HG03469 (cell line): ENCODE measurements around the gene NDC1.
"Not testable (repeated sequence)": the region's sequence is repeated elsewhere in the genome, so short reads cannot be mapped to it uniquely, and the experiment has no call there.

Experiments used
- ATAC-seq: cut with Tn5 transposase; IDR thresholded peaks from one replicate; pipeline ENCODE4 v1.9.1; 2021; ENCODE audit warnings: mild to moderate bottlenecking, moderate library complexity, moderate number of reproducible peaks; ENCODE audit not compliant: unreplicated experiment

Gene NDC1

DNA sequence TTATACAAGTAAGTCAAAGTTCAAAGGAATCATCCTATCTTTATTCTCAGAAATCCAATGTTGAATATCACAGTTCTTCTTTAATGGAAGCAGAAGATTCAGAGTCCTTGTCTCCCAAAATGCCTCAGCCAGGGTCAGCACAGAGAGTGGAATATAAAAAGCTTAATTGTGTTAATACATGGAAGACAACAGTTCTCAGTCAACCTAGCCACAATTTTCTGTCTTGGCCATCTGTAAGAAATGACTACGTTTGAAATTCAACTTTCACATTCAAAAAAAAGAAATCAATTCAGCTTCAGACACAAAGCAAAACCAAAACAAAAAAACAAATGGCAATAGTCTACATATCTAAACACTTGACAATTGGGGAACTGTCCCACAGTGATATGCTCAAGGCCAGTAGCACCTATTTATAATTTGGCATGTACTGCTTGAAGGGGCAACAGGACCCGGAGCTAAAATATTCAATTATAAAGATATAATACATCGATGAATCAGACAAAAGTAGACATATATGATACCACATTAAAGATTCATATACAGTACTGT, 71.8 kb downstream of the NDC1 start:
- ATAC-seq: no peak

DNA sequence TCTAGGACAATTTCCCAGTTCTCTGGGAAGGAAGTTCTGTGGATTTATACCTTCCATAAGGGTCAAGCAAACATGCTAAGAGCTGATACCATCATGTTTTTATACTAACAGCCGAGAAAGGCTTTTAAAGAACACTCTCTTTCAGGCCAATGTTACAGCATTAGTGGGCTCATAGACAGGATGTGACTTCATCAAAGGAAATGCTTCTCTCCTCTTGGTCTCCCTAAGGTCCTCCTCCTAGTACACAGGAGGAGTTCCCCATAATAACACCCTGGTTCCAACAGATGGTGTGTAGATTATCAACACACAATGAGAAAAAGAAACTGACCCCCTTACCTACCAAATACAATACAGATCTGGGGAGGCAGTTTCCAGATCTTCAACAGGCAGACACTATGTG, 72.4 kb downstream of the NDC1 start:
- ATAC-seq: no peak

DNA sequence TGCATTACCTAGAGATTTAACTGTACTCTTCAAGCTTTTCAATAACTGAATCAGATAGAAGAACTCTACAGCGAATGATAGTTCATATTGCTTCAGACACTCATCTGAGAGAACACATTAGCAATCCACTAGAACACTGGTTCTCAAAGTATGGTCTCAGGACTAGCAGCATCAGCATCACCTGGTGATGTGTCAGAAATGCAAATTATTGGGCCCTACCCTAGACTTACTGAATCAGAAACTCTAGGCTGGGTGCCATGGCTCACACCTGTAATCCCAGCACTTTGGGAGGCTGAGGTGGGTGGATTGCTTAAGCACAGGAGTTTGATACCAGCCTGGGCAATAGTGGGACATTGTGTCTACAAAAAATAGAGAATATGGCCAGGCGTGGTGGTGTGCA, 74.2 kb downstream of the NDC1 start:
- no peak for ATAC-seq

DNA sequence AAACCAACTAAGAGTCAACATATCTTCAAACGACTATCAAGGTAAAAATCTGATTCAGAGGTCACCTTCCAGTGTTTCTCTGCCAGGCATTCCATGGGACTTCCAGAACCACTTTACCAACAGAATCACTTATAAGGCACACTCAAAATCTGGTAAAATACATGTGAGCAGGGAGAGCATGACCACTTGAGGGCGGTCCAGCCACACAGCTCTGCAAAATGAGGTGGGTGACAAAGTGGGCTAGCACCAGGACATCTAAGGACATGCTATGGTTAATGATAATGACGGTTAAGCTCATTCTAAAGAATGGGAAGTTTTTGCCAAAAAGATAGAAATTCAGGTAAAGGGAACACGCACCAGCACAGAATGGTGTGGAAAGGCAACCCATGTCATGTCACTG, 74.6 kb downstream of the NDC1 start:
- ATAC-seq: no peak

DNA sequence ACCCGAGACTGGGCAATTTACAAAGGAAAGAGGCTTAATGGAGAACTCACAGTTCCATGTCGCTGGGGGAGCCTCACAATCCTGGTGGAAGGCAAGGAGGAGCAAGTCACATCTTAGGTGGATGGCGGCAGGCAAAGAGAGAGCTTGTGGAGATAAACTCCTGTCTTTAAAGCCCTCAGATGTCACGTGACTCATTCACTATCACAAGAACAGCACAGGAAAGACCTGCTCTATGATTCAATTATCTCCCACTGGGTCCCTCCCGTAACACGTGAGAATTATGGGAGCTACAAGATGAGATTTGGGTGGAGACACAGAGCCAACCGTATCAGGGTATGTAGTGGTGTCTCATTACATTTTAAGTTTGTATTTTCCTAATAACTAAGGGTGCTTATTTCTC, 77.6 kb downstream of the NDC1 start:
- not testable (repeated sequence) for ATAC-seq

DNA sequence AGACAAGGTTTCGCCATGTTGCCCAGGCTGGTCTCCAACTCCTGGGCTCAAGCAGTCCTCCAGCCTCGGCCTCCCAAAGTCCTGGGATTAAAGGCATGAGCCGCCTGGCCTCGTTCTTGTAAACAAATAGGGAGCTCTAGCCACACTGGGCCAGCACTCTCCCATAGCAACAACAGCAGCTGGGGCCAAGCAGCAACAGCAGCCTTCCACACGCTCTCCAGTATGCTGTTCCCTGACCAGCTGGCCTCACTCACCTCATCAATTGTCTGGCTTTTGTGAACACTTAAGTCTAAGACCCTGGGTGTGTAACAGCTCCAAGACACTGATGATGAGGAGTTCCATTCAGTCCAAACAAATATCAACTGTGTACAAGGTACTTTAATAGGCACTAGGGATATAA, 82.2 kb downstream of the NDC1 start:
- ATAC-seq: no peak

DNA sequence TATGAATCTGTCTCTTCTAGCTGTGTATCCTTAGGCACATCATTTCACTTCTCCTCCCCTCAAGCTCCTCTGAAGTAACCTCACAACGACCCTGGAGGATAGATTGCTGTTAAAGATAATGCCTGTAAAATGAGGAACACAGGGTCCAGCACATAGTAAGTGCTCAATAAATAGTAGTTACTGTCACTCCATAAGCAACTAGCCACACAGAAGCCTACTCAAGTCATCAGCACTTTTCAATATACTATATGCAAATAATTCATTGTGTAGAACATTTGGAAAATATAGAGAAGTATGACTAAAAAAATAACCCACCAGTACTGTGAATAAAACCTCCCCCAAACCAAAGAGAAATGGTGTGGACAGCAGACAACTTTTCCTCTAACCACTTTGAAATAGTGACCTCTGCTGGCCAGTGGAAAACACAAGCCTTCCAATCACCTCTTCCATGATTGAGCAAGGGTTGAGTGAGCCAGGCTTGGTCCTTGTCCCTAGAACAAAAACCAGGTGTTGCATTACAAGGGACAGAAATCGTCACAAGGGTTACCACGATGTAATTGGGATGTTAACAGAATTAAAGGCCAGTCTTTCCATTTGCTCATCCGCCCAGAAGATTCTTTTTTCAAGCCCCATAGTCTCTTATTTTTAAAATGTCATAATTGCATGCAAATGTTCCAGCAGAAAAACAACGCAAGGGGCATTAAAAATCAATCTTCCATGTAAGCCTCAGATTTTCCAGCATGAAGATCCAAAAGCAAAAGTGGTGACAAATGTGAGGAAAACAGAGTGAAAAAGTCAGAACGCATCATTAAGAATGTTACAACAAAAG, 83.4 kb downstream of the NDC1 start:
- no peak for ATAC-seq

DNA sequence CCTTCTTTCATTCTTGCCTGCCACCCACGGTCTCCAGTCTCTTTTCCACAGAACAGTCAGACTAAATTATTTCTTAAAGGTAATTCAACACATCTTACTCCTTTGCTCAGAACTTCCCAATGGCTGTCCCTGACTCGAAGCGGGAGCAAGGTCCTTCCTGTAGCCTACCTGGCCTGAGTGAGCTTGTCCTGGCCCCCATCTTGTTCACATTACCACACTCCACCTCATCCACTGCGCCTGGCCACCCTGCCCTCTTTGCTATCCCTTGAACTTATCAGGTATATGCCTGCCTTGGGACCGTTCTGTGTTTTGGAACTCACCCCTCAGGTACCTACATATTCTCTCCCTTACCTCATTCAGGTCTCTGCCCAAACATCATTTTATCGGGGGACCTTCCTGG, 85.8 kb downstream of the NDC1 start:
- ATAC-seq: no peak

DNA sequence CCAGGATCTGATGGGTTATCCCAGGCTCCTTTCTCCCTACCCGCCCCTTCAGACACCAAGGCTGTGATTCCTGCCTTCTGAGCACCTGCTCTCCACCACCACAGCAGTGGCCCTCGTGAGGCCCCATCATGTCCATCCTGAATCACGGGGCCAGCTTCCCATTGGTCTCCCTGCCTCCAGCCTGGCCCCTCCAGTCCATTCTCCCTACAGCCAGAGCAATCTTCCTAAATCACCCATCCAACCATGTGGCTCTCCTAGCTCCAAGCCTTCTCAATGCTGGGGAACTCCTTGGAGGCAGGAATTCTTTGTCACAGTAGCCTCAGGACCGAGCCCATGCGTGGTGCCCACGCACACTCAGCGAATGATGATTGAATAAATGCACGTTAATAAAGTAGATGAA, 90.3 kb downstream of the NDC1 start:
- no peak for ATAC-seq

DNA sequence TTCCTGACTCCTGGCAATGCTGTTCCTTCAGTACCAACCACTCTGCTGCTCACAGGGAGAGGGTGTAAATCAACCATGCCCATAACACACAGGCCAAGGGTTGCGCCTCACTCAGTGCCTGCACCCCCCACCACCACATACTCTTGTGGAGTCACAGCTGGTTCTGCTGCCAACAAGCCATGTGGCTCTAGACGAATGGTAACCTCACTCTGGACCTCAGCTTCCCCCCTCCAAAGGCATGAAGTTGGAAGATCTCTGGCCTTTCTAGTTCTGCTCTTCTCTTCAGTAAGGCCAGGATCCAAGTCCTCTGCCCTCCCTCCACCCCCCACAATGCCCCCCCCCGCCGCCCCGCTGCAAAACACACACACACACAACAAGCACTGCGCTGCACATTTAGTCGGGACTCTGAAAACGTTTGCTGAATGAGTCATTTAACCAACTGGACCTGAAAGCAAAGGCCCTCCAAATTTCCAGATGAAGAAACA, 97.4 kb downstream of the NDC1 start:
- ATAC-seq: no peak

DNA sequence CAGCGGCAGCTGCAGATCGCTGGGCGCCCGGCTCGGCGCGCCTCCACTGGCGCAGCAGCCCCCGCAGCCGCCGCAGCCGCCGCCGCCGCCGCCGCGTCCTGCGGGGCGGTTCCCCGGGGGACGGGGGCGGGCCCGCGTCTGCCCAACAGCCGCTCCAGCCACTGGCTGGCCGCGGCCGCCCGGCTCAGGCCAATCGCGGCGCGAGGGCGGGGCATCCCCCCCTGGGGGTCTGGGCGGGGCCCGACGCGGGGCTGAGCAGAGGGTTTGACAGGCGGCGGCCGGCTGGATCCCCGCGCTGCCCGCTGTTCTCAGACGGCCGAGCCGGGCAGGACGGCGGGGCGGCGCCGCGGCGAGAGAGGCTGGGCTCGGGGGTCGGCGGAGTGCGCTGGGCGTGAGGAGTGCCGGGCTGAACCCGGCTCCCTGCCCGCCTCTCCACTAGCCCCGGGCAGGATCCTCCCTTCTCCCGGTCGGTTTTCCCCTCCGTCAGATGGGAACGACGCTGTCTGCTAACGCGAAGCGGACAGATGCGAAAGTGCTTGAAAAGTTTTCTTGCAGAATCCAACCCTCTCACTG, 98.9 kb downstream of the NDC1 start, which contains the start of gene GLIS1:
Gene GLIS1, minus strand, starts transcription at position 56 of the 573 bp plus-strand sequence. CDS start 1,100 bp downstream, outside the sequence.
- no peak for ATAC-seq

DNA sequence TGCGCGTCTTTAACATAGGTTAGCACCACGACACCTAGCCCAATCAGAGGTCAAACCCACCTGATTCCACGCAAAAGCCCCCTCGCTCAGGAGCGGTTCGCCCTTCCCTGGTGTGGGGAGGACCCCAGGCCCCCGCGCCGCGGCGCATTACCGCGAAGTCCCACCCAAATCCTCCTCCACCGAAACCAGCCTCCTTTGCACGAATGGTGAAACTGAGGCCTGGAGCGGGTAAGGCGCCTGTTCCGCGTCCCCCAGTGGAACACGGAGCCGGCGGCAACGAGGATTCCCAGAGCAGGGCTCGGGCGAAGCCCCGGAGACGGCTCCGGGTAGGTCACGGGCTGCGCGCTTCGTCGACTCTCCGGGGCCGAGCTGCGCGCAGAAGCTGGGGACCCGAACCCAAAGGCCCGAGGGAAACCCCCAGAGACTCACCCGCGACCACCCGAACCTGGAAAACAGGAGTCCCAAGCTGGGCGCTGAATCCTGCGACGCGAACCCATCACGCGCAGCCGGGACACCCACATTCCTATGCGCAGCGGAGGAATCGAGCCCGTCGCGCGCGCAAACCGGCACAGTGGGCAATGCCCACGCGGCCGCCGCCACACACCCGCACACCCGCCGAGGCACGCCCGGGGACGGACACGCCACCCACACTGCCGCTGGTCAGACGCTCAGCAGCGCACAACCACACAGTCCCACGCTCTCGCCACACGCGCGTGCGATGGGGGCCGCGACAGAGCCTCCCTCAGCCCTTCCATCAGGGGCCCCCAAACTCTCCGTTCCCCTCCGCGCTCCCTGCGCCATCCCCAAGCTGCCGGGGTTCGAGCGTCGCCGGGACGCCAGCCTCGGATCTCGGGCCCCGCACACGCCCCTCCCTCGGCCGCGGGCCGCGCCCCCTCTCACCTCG, 99.6 kb downstream of the NDC1 start:
- ATAC-seq: no peak

DNA sequence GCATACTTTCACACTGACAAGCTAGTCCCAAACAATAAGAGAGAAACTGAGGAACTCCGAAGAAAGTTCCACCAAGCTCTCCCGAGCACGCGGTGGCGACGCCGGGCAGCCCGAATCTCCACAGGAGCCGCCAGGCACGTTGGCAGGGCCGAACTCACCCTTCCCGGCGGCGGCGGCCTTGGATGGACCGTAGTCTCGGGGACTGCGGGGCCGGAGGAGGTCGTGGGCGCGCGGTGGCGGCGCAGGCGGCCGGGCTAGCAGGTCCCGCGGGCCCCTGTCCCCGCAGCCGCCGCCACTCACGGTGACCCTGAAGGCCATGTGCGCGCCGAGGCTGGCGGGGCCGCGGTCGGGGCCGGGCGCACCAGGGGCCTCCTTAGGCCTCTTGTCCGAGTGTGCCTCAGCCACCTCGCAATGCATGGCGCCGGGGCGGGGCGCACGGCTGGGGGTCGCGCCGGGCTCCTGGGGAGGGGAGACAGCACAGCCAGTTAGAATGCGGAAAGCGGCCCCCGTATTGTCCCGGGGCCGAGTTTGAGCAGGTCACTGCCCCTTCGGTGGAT, 100.4 kb downstream of the NDC1 start:
- ATAC-seq: no peak

DNA sequence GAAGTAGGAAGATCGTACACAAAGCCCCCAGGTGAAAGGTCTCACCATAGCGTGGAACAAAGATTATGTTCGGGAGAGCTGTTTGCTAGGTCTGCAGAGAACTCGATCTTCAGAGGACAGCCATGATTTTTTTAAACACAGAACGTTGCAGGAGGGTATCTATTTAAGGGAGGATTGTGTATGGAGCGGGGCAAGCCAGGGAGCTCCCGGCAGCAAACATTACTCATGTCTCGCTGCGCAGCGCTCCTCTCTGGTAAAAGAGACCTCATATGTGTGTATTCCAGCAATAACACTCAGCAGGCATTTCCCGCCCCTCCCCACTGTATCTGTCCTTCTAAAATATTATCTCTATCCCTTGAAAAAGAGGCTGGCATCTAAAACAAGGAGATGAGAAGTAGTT, 101.8 kb downstream of the NDC1 start:
- no peak for ATAC-seq

DNA sequence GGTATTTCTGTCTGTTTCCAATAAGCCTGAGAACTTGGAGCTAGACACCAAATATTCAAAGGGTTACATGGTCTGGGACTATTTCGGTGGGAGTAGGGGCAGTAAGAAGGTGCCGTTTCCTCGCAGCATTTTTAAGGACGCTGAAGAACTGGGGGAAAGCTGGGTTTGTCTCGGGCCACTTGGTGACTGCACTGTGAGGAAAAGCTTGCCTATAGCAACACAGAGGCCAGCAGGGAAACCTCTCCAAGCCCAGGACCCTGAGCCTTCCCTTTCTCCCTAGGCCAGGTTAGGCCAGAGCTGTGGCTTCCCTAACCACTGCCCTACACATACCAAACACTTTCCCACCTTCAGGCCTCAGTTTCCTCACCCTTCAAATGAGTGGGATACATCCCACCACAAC, 102.4 kb downstream of the NDC1 start:
- no peak for ATAC-seq

DNA sequence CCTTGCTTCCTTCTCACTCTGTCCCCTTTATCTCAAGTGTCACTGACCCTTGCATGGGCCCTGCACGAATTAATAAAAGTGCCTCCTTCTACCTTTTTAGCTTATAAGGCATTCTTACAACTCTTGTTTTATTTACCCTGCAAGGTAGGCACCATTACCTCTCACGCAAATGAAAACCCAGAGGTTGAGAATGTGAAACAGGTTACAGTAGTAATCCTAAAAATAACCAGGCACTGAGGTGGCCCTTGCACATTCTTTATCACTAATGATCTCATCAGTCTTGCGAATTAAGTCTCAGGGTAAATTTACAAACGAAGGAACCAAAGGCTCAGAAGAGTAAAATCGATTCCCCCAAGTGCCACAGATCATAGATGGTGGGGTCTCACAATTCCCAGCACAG, 102.8 kb downstream of the NDC1 start:
- ATAC-seq: no peak

DNA sequence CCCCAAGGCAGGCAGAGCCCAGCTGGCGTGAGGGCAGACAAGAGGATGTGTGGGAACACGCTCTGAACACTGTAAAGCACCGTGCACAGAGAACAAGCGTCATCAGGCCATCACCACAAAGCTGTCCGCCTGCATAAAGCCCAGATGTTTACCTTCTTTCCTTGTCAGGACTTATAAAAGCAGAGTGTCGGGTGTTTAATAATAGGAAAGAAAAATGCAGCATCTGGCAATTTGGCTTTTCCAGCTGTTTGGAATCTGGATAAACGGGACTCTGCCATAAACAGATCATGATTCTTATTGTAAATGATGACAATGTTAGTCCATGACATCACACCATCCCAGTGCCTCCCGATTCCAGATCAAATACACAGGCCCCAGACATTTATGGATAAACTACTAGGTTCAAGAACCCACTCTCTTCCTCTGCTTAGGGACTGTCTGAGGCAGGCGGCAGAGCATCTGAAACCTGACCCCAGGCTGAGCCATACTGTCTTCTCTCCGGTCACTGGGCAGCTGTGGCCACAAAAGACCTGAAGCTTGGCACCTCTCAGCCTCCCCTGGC, 103.4 kb downstream of the NDC1 start:
- no peak for ATAC-seq

DNA sequence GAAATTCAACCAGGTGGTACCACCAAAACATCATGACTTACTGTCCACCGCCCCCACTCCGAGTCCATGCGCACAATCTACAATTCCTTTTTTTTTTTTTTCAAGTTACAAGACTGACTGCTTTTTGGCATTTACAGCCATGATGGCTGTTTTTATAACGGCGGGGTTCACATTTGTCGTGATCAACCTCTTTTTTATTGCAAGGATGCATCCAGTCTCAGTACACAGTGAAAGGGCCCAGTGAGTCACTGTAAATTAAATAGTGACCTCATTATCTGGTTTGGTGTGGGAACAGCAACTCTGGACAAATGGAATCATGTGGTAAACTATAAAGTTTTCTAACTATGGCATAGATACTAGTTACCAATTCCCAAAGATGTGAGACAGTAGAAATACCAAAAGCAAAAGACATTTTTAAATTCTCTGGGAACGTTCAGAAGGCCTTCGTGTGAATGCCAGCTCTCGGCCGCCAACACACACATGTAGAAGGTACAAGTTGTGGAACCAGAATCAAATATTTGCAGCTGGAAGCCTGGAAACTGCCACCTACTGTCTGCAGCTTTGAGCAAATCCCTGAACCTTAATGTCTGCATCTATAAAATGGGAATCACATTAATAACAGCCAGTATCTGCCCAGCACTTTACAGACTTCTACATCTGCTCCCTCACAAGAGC, 104.0 kb downstream of the NDC1 start:
- no peak for ATAC-seq

DNA sequence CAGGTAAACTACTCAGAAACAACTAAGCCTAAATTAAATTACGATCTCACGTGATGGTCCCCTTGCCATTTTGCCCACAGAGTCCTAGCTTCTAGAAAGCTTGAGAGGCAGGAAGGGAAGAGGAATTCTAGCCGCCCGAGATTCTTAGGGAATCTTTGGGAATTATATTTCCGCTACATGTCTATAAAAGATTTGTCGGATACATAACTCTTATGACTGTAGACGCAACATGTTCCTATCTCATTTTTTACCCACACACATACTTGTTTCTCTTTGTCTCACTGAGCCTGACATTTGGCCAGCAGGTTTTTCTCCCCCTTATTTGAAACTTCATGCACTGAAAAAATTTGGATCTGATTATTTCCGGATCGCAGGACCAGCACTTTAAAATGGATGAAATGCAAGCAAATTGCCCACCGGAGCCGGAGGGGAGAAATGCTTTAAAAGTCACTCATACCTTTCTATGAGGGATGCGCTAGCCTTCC, 104.6 kb downstream of the NDC1 start:
- ATAC-seq: no peak

DNA sequence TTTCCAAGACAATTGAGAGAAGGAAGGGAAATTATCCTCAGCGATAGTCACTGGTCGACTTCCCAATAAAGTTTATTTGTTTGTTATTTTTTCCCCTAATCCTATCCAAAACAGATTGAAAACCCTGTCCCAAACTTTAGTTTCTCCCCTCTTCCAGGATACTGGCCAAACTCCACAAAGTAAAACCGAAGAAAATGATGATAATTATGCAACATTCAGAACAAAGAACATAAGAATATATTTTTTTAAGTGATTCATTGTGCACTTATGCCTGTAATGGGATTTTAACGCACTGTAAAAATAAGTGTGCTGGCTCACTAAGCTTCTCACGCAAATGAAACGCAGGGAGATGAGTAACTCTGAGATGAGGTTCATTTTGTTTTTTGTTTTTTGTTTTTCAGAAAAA, 105.2 kb downstream of the NDC1 start:
- no peak for ATAC-seq
